Hindlimb muscle (tissue), 1 donor: ENCODE results near the gene PAPSS1. TPM values are rescaled to one million over a fixed set of nuclear protein-coding genes. Genes with fewer than 3 reads are reported as not detected.

Source experiments
- polyA plus RNA-seq: library from polyadenylated mRNA; unstranded; fragments of 120-200 nt; gene quantifications from one replicate; pipeline ENCODE4 v1.2.1, GENCODE V29; 2013; ENCODE audit not compliant: insufficient read length

Gene PAPSS1
- polyA plus RNA-seq, 1 donor, result 54.2 TPM

Other genes with a start within 250 kb of the PAPSS1 start
- gene SGMS2, start 104.7 kb upstream of the PAPSS1 start, polyA plus RNA-seq, result 8.0 TPM
- gene CYP2U1, start 211.3 kb upstream of the PAPSS1 start, polyA plus RNA-seq, result 4.7 TPM